ENCODE measurements around the gene HIPK2.

DNA sequence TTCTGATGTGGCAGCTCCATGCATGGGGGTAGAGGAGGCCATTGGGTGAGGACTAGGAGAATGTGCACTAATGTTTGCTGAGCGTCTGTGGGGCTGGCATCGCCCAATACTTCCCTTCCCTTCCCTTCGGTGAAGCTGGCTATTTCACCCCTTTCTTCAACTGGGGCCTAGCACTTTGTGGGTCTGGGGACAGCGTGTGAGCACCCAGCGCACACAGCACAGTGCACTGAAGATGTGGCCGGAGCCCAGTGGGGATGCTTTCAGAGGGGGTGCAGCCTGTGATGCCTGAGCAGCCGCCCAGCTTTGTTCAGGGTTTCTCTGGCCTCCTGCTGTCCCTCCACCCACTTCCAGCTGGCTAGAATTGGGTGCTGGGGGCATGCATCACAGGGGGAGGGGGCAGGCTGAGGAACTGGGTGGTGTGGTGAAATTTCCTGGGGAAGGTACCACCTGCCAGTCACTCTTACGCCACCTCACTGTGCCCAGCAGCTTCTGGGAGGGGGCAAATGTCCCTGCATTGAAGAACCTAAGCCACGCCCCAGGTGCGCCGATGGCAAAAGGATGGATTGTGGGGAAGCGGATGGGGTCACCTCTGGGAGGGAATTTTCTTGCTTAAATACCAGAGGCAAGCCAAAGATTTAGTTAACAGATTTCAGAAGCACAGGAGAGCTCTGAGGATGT lies 208.8 kb downstream of the HIPK2 start:
- TF ChIP-seq EP300 (IDR thresholded peaks at IDR 0.05) (no peak), POLR2A (IDR thresholded peaks at IDR 0.05) (no peak)
